H9 (cell line): ENCODE measurements around the gene PP2D1. TPM values are rescaled to one million over a fixed set of nuclear protein-coding genes. Genes with fewer than 3 reads are reported as not detected.

ENCODE experiments used
- DNase-seq: peaks from one replicate; pipeline ENCODE4 v3.0.0-alpha.2; 2017
- H2AFZ ChIP-seq: one replicate; pipeline ENCODE4 v1.6.1; 2013; ENCODE audit warnings: mild to moderate bottlenecking, low read length, control low read depth, moderate library complexity
- H2AK5ac ChIP-seq: 2 replicates; pipeline ENCODE4 v1.6.1; 2013; ENCODE audit warnings: low read length, control low read depth, mixed read lengths; ENCODE audit not compliant: insufficient read length
- H2BK120ac ChIP-seq: one replicate; pipeline ENCODE4 v1.6.1; 2013; ENCODE audit warnings: low read depth, mild to moderate bottlenecking, low read length, control low read depth, inconsistent platforms; ENCODE audit not compliant: poor library complexity, severe bottlenecking
- H2BK12ac ChIP-seq: 2 replicates; pipeline ENCODE4 v1.6.1; 2013; ENCODE audit warnings: low read length, control low read depth, mixed read lengths, low read depth; ENCODE audit not compliant: insufficient read length
- H2BK15ac ChIP-seq: 2 replicates; pipeline ENCODE4 v1.6.1; 2013; ENCODE audit warnings: low read depth, low read length, control low read depth
- H2BK20ac ChIP-seq: one replicate; pipeline ENCODE4 v1.6.1; 2013; ENCODE audit warnings: low read depth, mild to moderate bottlenecking, low read length, control low read depth, inconsistent platforms; ENCODE audit not compliant: poor library complexity, severe bottlenecking
- H2BK5ac ChIP-seq: 2 replicates; pipeline ENCODE4 v1.6.1; 2013; ENCODE audit warnings: low read length, control low read depth, mixed read lengths; ENCODE audit not compliant: insufficient read length
- H3K14ac ChIP-seq: 2 replicates; pipeline ENCODE4 v1.6.1; 2013; ENCODE audit warnings: low read length, control low read depth; ENCODE audit not compliant: insufficient read depth
- H3K18ac ChIP-seq: 2 replicates; pipeline ENCODE4 v1.6.1; 2013; ENCODE audit warnings: low read depth, mild to moderate bottlenecking, mixed read lengths, low read length, control low read depth; ENCODE audit not compliant: insufficient read length
- H3K23ac ChIP-seq: 2 replicates; pipeline ENCODE4 v1.6.1; 2013; ENCODE audit warnings: low read length, control low read depth, mixed read lengths, low read depth; ENCODE audit not compliant: insufficient read length
- H3K23me2 ChIP-seq: 2 replicates; pipeline ENCODE4 v1.6.1; 2013; ENCODE audit warnings: low read depth, mild to moderate bottlenecking, mixed read lengths, low read length, control low read depth; ENCODE audit not compliant: insufficient read length, poor library complexity, severe bottlenecking
- H3K27ac ChIP-seq: 2 replicates; pipeline ENCODE4 v1.5.1; 2013; ENCODE audit warnings: low read length, control low read depth, mixed read lengths, low read depth; ENCODE audit not compliant: insufficient read length
- H3K27me3 ChIP-seq: 2 replicates; pipeline ENCODE4 v1.6.1; 2013; ENCODE audit warnings: low read length, control low read depth, inconsistent platforms; ENCODE audit not compliant: insufficient read depth
- H3K4ac ChIP-seq: 2 replicates; pipeline ENCODE4 v1.6.1; 2013; ENCODE audit warnings: low read depth, mild to moderate bottlenecking, control low read depth, inconsistent platforms, low read length, moderate library complexity
- H3K4me1 ChIP-seq: 2 replicates; pipeline ENCODE4 v1.6.1; 2013; ENCODE audit warnings: low read length, control low read depth, inconsistent platforms; ENCODE audit not compliant: insufficient read depth
- H3K4me2 ChIP-seq: 2 replicates; pipeline ENCODE4 v1.6.1; 2013; ENCODE audit warnings: low read length, control low read depth, mixed read lengths; ENCODE audit not compliant: insufficient read length, insufficient read depth
- H3K56ac ChIP-seq: 2 replicates; pipeline ENCODE4 v1.6.1; 2013; ENCODE audit warnings: low read depth, mild to moderate bottlenecking, mixed read lengths, low read length, control low read depth; ENCODE audit not compliant: insufficient read length
- H3K79me1 ChIP-seq: 2 replicates; pipeline ENCODE4 v1.6.1; 2013; ENCODE audit warnings: low read depth, mild to moderate bottlenecking, moderate library complexity, low read length, control low read depth, inconsistent platforms; ENCODE audit not compliant: insufficient read depth, poor library complexity, severe bottlenecking
- H3K79me2 ChIP-seq: 2 replicates; pipeline ENCODE4 v1.6.1; 2013; ENCODE audit warnings: low read length, control low read depth, inconsistent platforms; ENCODE audit not compliant: insufficient read depth
- H3K9ac ChIP-seq: 2 replicates; pipeline ENCODE4 v1.6.1; 2013; ENCODE audit warnings: low read length, control low read depth, mixed read lengths; ENCODE audit not compliant: insufficient read length; ENCODE audit errors: extremely low read depth
- H3K9me3 ChIP-seq: one replicate; pipeline ENCODE4 v1.6.1; 2013; ENCODE audit warnings: low read depth, low read length, inconsistent platforms; ENCODE audit not compliant: control insufficient read depth
- H3T11ph ChIP-seq: one replicate; pipeline ENCODE4 v1.6.1; 2013; ENCODE audit warnings: mild to moderate bottlenecking, low read length, control low read depth, inconsistent platforms
- H4K20me1 ChIP-seq: one replicate; pipeline ENCODE4 v1.6.1; 2013; ENCODE audit not compliant: control insufficient read depth, insufficient read length, insufficient read depth
- H4K5ac ChIP-seq: 2 replicates; pipeline ENCODE4 v1.6.1; 2013; ENCODE audit warnings: low read depth, mild to moderate bottlenecking, mixed read lengths, low read length, control low read depth; ENCODE audit not compliant: insufficient read length
- H4K8ac ChIP-seq: replicated peaks from 2 replicates; pipeline ENCODE4 v1.6.1; 2013; ENCODE audit warnings: low read length, control low read depth, mixed read lengths, low read depth; ENCODE audit not compliant: insufficient read length
- H4K91ac ChIP-seq: 2 replicates; pipeline ENCODE4 v1.6.1; 2013; ENCODE audit warnings: low read depth, mild to moderate bottlenecking, moderate library complexity, mixed read lengths, low read length, control low read depth; ENCODE audit not compliant: insufficient read length
- H3K27ac Mint-ChIP-seq, 3 experiments: 2 replicates in 2 of 3; 3 replicates in 1 of 3; pipeline ENCODE4 v1.8.0; 2020 to 2021; ENCODE audit warnings: mixed read lengths in 3 of 3, mild to moderate bottlenecking in 1 of 3, moderate library complexity in 1 of 3
- H3K27me3 Mint-ChIP-seq: 2 replicates; pipeline ENCODE4 v1.8.0; 2021; ENCODE audit warnings: low read depth, mild to moderate bottlenecking, moderate library complexity, mixed read lengths
- H3K36me3 Mint-ChIP-seq, 3 experiments: 2 replicates in 2 of 3; 3 replicates in 1 of 3; pipeline ENCODE4 v1.8.0; 2020 to 2021; ENCODE audit warnings: low read depth in 3 of 3, mixed read lengths in 3 of 3; ENCODE audit not compliant: insufficient read depth in 1 of 3
- H3K4me1 Mint-ChIP-seq, 2 experiments: 2 replicates each; pipeline ENCODE4 v1.8.0; 2020; ENCODE audit warnings: mixed read lengths in 2 of 2
- H3K4me3 Mint-ChIP-seq, 2 experiments: 2 replicates in 1 of 2; 3 replicates in 1 of 2; pipeline ENCODE4 v1.8.0; 2020 to 2021; ENCODE audit warnings: mild to moderate bottlenecking in 2 of 2, mixed read lengths in 2 of 2, moderate library complexity in 1 of 2
- H3K9me3 Mint-ChIP-seq, 2 experiments: 2 replicates in 1 of 2; 3 replicates in 1 of 2; pipeline ENCODE4 v1.8.0; 2020; ENCODE audit warnings: mild to moderate bottlenecking in 2 of 2, mixed read lengths in 2 of 2, moderate library complexity in 1 of 2
- whole genome bisulfite sequencing: extraction: QIAGEN DNeasy Blood & Tissue Kit; methylation state at CpG from one replicate; pipeline ENCODE4 v1.1.7; 2013; ENCODE audit warnings: missing lambda C conversion rate, low lambda C conversion rate, mixed read lengths; ENCODE audit not compliant: insufficient read length; ENCODE audit errors: extremely low coverage; 5-methylcytosine and 5-hydroxymethylcytosine counted together
- total RNA-seq: library from RNA; stranded (reverse); gene quantifications from 2 replicates; pipeline ENCODE4 v1.2.1, GENCODE V29; 2021
- TF ChIP-seq, protein P1 (sequence below): fragments of 200-600 bp; sonication (generic); conservative IDR thresholded peaks from 3 replicates; pipeline ENCODE4 v1.8.0; 2021; ENCODE audit warnings: antibody characterized with exemption, mild to moderate bottlenecking

The PP2D1 gene
- total RNA-seq, 1 experiment from 2014 or later: not detected

GRCh38 chr3:19945969-19946831 is 65.9 kb downstream of the PP2D1 start:
- no peak overlapping the region for H2BK15ac ChIP-seq
- peak overlapping the region; percentile 96 for H3K18ac ChIP-seq
- peaks cover 5% of the 10 kb centered on the region for H4K20me1 ChIP-seq
- H3K4me1 ChIP-seq: no peaks in the 10 kb centered on the region
- peak overlapping the region; percentile 91 for H3T11ph ChIP-seq
- peak overlapping the region; percentile 90 for H3K9ac ChIP-seq
- H2AK5ac ChIP-seq: no peak overlapping the region
- no peak overlapping the region for H3K23ac ChIP-seq
- H2BK12ac ChIP-seq: peak overlapping the region; percentile 82
- no peak overlapping the region for H2AFZ ChIP-seq
- peak overlapping the region; percentile 15 for H2BK20ac ChIP-seq
- H3K4me2 ChIP-seq: peak overlapping the region; percentile 68
- TF ChIP-seq, protein P1, sequence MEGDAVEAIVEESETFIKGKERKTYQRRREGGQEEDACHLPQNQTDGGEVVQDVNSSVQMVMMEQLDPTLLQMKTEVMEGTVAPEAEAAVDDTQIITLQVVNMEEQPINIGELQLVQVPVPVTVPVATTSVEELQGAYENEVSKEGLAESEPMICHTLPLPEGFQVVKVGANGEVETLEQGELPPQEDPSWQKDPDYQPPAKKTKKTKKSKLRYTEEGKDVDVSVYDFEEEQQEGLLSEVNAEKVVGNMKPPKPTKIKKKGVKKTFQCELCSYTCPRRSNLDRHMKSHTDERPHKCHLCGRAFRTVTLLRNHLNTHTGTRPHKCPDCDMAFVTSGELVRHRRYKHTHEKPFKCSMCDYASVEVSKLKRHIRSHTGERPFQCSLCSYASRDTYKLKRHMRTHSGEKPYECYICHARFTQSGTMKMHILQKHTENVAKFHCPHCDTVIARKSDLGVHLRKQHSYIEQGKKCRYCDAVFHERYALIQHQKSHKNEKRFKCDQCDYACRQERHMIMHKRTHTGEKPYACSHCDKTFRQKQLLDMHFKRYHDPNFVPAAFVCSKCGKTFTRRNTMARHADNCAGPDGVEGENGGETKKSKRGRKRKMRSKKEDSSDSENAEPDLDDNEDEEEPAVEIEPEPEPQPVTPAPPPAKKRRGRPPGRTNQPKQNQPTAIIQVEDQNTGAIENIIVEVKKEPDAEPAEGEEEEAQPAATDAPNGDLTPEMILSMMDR: no peak
- H3K27me3 ChIP-seq: no peaks in the 10 kb centered on the region
- Mint-ChIP-seq H3K4me3 (peak overlapping the region; percentile 99), H3K27ac (peak overlapping the region; percentile 100), H3K36me3 (peaks cover 3 to 21% (median 16%) of the 10 kb centered on the region in 3 experiments), H3K4me1 (peaks cover 28 to 36% of the 10 kb centered on the region in 2 experiments), H3K9me3 (peaks cover 2 to 5% of the 10 kb centered on the region in 2 experiments; a peak in 3 of 5 replicates), H3K27me3 (peaks cover under 1% of the 10 kb centered on the region; the same call in 1 of the 2 replicates)
- peak overlapping the region; percentile 64 for H4K8ac ChIP-seq
- H3K9me3 ChIP-seq: no peaks in the 10 kb centered on the region
- H4K5ac ChIP-seq: peak overlapping the region; percentile 85
- H3K14ac ChIP-seq: peak overlapping the region; percentile 98; the same call in 1 of the 2 replicates
- no peaks in the 10 kb centered on the region for H3K79me1 ChIP-seq
- WGBS: no CpG with 5 or more reads among the region's 26 CpGs
- H2BK5ac ChIP-seq: peak overlapping the region; percentile 90
- peak overlapping the region; percentile 54 for H4K91ac ChIP-seq
- H3K27ac ChIP-seq: peak overlapping the region; percentile 62
- H3K56ac ChIP-seq: no peak overlapping the region
- H3K23me2 ChIP-seq: peaks cover 4% of the 10 kb centered on the region
- H3K4ac ChIP-seq: peak overlapping the region; percentile 71; the same call in 1 of the 2 replicates
- peaks cover 22% of the 10 kb centered on the region; the same call in 1 of the 2 replicates for H3K79me2 ChIP-seq
- no peak for DNase-seq
- H2BK120ac ChIP-seq: peak overlapping the region; percentile 96
